Stromal cell of bone marrow (primary cell): ENCODE measurements around the gene TBC1D4.
"Not testable (repeated sequence)": the region's sequence is repeated elsewhere in the genome, so short reads cannot be mapped to it uniquely, and the experiment has no call there.

Source experiments
- DNase-seq: peaks from one replicate; pipeline ENCODE4 v3.0.0-alpha.2; 2012; ENCODE audit warnings: low read depth

The TBC1D4 gene

GRCh38 chr13:75321084-75321483 lies 160.9 kb downstream of the TBC1D4 start:
- DNase-seq, result no peak

- no peak for DNase-seq
These were observed 162.7 kb downstream of the TBC1D4 start for GRCh38 chr13:75319254-75319653.

- no peak for DNase-seq
These were observed 163.7 kb downstream of the TBC1D4 start for GRCh38 chr13:75318138-75318833.

GRCh38 chr13:75316427-75316826 lies 165.5 kb downstream of the TBC1D4 start:
- no peak for DNase-seq

GRCh38 chr13:75312884-75313520 lies 169.0 kb downstream of the TBC1D4 start:
- no peak for DNase-seq

- DNase-seq, result no peak
These were observed 171.9 kb downstream of the TBC1D4 start for GRCh38 chr13:75309981-75310580.

GRCh38 chr13:75308222-75308621 lies 173.7 kb downstream of the TBC1D4 start:
- DNase-seq, result no peak

GRCh38 chr13:75307370-75307949 lies 174.5 kb downstream of the TBC1D4 start:
- no peak for DNase-seq

GRCh38 chr13:75306967-75307366 lies 175.0 kb downstream of the TBC1D4 start:
- DNase-seq, result not testable (repeated sequence)

GRCh38 chr13:75305059-75305458 lies 176.9 kb downstream of the TBC1D4 start:
- no peak for DNase-seq

- DNase-seq, result no peak
These were observed 178.7 kb downstream of the TBC1D4 start for GRCh38 chr13:75303263-75303662.

GRCh38 chr13:75302071-75302698 lies 179.8 kb downstream of the TBC1D4 start:
- DNase-seq, result no peak

GRCh38 chr13:75299913-75300862 lies 181.8 kb downstream of the TBC1D4 start:
- peak; percentile 34 for DNase-seq

- DNase-seq, result no peak
These were observed 182.7 kb downstream of the TBC1D4 start for GRCh38 chr13:75299246-75299645.

GRCh38 chr13:75296641-75297040 lies 185.3 kb downstream of the TBC1D4 start:
- no peak for DNase-seq

GRCh38 chr13:75295201-75295600 lies 186.8 kb downstream of the TBC1D4 start:
- DNase-seq, result no peak

GRCh38 chr13:75294110-75294509 lies 187.9 kb downstream of the TBC1D4 start:
- DNase-seq, result no peak

- no peak for DNase-seq
These were observed 196.7 kb downstream of the TBC1D4 start for GRCh38 chr13:75285310-75285709.

- DNase-seq, result no peak
These were observed 202.1 kb downstream of the TBC1D4 start for GRCh38 chr13:75279834-75280369.

GRCh38 chr13:75273695-75274094 lies 208.3 kb downstream of the TBC1D4 start:
- not testable (repeated sequence) for DNase-seq

- DNase-seq, result no peak
These were observed 210.1 kb downstream of the TBC1D4 start for GRCh38 chr13:75271846-75272245.
